Urothelium cell line (cell line): ENCODE measurements around the gene DSCAML1.
A peak's percentile ranks its signal among the peaks of the same experiment; 100 is the strongest.

Experiments used
- DNase-seq: peaks from one replicate; pipeline ENCODE4 v3.0.0; 2011; ENCODE audit warnings: low spot score, mixed read lengths
- FAIRE-seq: peaks from 2 replicates; lab custom pipeline; 2011; peaks lifted over from hg19 to GRCh38; lab: Jason Lieb, UNC

DSCAML1 gene

DNA sequence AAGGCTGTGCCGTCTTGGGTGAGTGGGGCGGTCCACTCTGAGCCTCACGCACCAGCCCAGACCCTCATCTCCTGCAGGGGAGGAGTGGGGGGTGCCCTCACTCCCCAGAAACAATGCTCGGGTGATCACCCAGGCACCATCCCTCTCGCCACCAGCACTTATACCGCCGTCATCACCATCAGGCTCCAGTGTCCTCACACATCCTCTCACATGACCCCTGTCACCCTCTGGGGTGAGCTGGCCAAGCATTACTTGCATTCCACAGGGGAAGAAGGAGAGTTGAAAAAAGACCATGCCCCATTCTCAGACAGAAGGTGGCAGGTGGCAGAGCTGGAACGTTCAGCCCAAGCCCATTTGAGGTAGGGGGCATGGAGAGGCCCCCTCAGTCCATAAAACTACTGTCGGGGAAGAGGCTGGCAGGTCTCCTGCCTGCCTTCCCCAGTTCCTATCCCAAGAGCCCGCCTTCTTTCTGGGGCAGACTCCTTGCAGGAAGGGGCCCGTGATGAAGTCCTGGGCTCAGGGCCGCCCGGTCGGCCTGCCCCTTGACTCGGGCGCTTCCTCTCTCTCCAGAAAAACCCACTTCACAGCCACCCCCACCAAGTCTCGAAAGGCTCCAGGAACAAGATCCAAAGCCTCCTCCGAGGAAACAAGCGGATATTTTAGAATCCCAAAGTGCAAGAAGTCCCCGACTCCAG, 153.3 kb downstream of the DSCAML1 start:
- FAIRE-seq = no peak
- no peak for DNase-seq

DNA sequence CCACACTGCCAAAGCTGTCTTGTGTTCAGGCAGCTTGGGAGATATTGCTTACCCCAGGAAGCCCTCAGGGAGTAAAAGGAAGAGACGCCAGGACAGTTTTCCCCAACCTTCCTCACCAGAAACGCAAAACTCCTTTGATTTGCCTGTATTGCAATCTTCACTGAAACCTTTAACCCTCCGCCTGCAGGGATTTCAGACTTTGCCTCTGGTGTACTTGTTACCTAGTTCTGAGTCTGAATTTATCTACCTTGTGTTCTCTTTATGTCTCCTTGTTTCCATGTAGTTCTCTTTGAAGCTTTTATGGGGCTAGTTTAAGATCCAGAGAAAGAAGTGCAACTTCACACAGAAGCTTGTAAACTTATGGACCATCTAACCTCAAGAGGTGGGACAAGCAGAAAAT, 154.2 kb downstream of the DSCAML1 start:
- DNase-seq = no peak
- no peak for FAIRE-seq

DNA sequence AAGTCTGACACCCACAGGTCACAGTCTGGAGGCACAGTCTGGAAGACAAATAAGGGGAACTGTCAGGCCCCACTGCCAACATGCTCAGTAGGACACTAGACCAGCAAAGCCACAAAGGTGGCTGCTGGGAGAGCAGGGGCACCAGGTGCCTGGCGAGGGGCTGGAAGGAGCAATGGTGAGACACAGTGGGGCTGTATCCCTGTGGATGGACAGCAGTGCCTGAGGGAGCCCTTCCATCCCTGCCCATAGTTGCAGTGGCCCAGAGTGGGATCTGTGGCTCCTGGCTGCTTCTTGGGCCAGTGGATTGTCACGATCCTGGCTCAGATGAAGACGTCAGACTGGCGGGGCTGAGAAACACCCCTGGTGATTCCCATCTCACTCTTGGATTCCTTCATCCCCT, 154.6 kb downstream of the DSCAML1 start:
- DNase-seq = no peak
- FAIRE-seq = no peak

DNA sequence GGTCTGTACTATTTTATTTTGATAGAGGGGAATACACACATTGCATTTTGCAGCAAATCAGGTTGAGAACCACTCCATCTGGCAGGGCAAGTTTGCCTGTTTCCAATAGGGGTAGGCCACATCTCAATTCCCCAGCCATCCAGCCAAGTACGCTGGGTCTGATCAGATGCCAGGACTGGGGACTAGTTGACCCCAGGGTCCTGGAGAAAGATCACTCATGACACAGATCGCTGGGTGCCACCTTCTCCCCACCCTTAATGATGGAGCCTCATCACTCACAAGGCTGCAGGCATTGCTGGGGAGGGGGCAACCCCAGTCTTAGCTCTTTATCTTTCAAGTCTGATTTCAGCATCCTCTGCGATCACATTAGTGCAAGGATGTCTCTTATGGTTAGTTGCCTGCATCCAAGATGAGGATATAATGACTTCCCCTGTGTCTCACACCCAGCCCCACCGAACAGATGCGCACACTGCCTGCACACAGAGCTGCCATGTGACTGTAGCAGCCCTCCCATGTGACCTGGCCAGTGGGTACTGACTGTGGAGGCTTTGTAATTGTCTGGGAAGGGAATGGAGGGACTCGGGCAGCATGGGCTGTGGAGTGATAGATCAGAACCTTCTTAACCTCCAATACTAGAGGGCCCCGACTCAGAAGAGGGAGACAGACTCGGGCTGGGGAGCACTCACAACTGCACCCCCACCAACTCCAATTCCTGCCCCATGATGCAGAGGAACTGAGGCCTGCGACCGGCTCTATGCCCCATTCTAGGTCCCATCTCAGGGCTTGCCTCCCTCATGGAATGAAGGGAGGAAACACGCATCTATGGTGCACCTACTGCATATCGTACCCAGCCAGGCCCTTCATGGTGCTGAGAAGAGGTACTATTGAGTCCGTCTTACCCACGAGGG, 155.8 kb downstream of the DSCAML1 start:
- FAIRE-seq (no peak), DNase-seq (no peak)

DNA sequence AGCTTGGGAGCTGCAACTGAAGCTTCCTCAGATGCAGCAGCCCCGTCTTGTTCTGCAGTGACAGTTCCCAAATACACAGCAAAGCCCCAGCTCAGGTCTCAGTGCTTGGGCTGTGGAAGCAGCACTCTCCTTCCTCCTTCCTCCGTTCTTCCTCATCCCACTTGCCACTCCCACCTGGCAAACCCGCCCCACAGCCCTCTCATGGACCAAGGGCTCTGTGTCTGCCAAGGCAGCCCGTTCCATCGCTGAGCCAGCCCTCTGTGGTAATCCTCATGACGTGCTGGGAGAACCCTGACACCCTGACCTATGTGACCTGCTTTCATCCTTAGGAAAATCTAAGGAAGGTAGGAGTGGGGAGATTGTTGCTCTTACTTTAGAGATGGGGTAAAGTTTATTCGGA, 157.0 kb downstream of the DSCAML1 start:
- FAIRE-seq = no peak

DNA sequence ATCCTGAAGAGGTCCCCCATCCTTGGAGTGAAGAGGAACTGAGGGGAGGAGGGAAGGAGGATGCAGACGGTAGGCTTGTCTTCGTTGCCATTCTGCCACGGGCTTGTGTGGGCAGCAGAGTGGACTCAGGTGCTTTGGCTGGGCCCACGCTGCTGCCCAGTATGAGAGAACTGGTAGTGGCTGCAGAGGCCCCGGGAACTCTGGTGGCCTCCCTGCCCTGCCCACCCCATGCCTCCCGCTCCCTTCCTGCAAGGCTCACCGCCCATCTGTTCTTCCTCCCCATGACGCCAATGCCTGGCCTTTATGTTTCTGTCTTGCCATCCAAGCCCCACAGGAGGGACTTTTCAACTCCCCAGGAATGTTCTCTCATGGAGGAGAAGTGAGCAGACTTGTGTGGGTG, 157.4 kb downstream of the DSCAML1 start:
- FAIRE-seq = no peak
- no peak for DNase-seq

More for the DNA sequence above, 157.0 kb downstream of the DSCAML1 start:
- DNase-seq = no peak

DNA sequence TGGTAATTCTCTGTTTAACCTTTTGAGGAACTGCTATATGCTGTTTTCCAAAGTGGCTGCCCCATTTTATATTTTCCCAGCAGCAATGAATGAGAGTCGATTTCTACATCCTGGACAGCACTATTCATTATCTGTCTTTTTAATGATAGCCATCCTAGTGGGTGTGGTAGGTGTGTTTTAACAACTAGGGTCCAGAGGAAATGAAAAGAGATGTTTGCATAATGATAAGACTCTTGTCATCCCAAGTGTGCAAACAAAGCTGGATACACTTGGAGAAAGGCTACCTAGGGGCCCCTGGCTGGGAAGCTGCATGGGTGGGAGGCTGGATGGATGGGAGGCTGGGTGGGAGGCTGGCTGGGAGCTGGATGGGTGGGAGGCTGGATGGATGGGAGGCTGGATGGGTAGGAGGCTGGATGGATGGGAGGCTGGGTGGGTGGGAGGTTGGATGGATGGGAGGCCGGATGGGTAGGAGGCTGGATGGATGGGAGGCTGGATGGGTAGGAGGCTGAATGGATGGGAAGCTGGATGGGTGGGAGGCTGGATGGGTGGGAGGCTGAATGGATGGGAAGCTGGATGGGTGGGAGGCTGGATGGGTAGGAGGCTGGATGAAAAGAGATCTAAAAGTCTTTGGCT, 158.0 kb downstream of the DSCAML1 start:
- DNase-seq = no peak
- no peak for FAIRE-seq

DNA sequence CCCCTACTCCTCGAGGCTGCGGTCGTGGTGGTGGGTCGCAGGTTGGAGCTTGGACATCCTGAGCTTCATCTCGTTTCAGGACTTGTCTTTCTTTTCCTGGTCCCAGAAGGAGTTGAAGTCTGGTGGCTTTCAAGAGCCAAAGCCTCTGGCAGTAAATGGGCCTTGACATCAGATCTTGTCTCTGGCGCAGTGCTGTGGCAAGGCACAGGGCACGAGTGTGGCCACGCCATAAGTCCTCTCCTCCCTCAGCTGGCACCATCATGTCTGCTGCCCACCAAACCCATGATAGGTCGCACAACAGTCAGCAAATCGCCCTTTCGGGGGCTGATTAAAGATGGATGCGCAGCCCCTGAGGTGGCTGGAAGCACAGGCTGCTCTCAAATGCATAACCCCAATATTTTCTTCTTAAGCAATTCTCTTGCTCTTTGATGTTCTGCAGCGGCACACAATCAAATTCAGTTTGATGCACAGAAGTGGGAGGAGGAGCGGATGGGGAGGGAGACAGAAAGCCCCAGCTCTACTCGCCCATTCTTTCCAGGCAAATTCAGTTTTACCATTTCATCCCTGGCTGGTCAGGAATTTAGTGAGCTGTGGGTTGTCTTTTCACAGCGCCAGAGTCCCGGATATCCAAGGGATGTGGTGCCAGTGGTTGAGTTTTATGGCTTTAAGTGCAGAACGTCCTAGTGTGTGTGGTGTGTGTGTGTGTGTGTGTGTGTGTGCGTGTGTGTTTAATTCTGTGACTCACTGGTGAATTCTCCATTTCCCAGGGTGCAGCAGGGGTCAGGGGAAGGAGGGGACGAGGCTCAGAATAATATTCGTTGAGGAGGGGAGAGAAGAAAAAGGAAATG, 162.0 kb downstream of the DSCAML1 start:
- peak; percentile 11 for DNase-seq
- no peak for FAIRE-seq

DNA sequence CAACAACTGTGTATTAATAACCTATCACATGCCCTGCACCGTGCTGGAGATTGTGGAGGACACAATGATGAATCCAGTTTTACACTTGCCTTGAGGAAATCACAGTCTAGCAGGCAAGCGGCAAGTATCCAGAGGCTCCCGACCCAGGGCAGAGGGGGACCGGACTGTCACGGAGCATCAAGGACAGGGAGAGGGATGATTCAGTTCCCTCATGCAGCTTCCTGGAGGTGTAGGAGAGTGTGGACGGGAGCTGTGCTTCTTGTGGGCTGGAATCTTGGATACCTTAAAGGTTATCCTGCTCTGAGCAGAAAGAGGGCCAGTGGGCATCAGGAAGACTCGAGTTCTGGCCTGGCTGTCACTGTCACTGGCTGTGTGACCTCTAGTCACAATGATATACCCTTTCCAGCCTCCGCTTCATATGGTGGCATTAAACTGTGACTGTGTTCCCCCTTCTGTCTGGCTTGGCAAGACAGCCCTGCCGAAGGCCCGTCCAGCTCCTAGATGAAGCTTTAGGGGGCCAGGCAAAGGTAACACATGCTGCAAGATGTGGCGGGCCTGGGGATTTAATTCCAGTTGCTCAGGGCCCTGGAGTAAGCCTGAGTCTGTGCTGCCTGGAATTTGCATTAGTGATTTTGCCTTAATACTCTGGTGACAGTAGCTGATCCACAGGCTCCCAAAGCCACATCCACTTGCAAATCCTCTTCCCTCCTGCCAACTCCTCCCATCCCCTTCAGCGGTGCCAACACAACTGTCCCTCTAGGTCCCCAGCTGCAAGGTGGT, 162.8 kb downstream of the DSCAML1 start:
- FAIRE-seq (no peak), DNase-seq (no peak)

DNA sequence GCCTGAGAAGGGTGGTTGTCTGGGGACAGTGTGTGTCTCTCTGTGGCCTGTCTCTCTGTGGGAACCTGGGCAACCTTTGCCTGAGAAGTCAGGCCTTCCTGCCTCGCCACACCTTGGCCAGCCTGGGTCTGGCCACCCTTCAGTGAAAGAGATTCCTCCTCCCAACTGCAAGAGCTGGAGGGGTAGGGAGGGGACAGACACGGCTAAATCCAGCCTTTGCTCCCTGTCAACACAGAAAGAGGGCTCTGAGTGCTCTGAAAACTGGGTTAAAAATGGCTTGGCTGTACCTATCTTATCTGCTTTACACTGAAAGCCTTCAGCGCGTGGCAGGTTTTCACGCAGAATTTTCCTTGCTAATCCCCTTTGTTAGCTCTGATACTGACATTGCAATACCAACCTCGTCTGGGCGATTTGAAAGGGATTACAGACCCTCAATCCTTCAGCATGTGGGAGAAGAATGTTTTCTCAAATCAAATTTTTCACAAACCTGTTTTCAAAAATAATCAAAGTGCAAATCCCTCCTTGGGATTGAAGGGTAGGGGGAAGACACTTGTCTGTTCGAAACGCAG, 163.7 kb downstream of the DSCAML1 start:
- no peak for FAIRE-seq
- no peak for DNase-seq

DNA sequence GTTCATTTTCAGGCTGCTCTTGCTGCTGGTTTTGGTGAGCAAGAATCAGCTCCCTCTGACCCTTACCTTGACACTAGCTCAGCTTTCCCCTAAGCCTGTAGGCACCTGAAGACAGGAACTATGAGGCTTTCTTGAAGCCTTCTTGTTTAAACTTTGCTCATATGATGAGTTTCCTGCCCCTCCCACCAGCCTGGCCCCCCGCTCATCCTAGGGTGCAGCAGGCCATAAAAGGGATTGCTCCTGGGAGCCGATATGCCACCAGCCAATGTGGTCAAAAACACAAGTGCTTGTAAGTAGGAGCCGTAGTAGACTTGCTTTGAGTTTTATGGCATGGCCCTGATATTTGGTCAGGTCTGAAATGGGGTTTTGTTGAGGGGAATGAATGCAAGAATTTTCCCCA, 164.7 kb downstream of the DSCAML1 start:
- no peak for FAIRE-seq

DNA sequence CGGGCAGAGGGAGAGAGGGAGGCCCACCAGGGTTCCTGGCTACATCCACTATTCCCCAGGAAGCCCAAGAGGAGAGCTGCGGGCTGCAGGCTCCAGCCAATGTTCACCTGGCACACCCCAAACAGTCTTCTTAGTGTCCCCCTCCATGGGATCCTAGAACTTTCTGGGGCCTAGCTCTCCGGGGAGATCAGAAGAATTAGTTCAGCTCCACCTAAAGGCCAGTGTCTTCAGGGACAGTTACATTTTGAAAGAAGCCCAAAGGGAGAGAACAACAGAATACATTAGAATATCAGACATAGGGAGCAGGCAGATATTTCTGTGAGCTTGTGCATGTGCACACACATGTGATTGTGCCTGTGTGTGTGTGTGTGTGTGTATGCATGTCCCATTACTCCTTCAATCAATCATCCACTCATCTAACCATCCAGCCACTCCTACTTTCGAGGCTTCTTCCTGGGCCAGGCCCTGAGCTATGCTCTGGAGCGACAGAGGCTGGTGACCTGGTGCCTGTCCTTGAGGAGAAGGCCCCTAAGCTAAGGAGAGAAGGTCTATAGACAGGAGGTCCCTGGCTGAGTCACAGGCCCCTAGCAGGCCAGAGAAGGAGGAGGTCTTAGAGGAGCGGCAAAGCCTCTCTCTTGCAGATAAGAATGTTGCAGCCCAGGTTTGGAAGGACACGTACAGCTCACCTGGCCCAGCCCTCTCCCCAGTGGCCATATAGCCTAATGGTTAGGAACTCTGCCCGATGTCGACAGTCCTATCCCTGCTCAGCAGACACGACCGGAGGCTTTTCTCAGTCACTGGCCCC, 165.5 kb downstream of the DSCAML1 start:
- FAIRE-seq (no peak), DNase-seq (no peak)

More for the DNA sequence above, 164.7 kb downstream of the DSCAML1 start:
- no peak for DNase-seq

DNA sequence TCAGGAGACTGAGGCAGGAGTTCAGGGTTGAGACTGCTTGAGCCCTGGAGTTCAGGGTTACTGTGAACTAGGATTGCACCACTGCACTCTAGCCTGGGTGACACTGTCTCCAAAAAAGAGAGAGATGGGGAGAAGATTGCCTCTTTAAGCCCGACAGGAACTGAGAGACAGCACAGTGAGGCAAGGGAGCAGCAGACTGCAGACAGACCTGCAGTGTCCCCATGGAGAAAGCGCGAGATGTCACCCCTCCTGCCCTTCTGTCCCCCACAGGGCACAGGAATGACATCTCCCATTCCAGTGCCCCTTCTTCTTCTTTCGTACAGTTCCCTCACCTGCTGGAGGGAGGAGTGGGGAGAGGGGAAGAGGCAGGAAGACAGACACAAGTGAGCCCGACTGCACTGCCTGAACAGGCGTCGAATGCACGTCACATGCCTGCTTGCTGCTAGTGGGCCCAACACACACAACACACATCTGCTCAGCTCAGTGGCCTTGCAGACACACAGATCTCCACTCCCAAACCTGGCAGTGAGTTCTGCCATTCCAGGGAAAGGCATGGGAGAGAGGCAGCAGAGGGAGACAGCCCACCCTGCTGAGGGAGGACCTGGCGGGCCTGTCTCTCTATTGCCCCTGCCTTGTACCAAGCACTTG, 167.0 kb downstream of the DSCAML1 start:
- no peak for FAIRE-seq
- DNase-seq = no peak

DNA sequence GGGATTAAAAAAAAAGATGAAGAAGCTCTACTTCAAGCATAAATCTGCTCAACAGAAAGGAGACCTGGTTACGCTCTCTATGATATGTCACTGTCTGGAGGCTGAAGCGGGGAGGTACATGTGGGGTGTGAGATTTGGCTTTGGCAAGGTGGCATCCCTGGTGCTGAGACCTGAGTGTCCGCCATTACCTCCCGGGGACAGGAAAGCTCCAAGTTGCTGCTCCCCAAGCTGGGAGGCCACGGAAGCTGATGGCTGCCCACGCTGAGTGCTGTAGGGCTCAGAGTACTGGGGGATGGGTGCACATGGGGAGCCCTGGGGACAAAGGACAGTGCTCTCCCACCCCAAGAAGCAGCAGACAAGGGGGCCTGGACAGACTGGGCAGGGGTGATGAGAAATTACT, 167.9 kb downstream of the DSCAML1 start:
- FAIRE-seq (no peak), DNase-seq (no peak)

DNA sequence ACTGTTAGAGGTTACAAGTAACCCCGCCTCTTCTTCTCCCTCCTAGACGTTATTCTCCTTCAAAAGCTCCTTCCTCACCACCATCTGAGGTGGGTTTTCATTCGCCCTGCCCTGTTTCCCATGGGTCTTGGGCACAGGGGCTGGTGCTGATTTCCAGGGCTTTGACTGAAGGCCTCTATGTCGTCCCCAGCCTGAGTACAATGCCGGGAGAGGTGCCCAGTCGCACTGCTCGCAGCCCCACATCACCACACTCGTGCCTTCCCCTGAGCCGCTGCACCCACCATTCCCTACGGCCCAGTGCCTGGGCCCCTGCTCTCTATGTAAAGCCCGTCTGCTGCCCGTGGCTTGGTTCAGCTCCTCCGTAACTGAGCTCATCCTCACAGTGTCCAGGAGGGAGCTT, 169.8 kb downstream of the DSCAML1 start:
- no peak for FAIRE-seq
- no peak for DNase-seq

DNA sequence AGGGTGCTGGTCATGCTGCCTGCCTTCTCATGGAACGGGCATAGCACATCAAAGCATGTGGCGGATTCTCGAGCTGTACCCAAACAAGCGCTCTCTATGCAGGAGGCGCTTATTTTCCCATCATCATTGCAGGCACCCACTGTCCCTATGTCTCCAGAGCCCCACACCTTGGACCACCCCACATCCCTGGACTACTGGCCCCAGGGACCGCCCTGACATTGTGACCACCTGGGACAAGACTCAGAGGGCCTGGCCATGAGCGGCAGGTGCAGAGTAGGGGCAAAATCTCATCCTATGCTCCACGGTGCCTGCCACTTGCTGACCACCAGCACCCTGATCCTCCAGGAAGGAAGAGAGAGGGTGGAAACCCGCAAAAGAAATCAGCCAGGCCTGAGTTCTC, 170.4 kb downstream of the DSCAML1 start:
- no peak for FAIRE-seq

DNA sequence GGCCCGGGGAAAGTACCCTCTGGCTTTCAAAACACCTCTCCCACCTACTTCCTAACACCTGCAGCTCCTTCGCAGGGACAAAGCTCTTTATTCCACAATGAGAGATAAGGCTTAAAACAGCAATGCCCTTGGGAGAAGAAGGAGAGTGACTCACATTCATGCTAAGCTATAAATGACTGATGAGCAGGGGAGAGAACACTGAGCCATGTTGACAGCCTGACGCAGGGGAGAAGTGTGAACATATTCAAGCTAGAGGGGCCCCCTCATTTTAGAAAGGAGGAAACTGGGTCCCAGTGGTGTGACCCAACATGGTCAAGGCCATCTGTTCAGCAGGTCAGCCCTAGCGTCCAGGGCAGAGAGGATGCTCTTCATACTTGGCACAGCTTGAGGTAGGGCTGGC, 171.8 kb downstream of the DSCAML1 start:
- FAIRE-seq = no peak
- no peak for DNase-seq

More for the DNA sequence above, 170.4 kb downstream of the DSCAML1 start:
- no peak for DNase-seq

DNA sequence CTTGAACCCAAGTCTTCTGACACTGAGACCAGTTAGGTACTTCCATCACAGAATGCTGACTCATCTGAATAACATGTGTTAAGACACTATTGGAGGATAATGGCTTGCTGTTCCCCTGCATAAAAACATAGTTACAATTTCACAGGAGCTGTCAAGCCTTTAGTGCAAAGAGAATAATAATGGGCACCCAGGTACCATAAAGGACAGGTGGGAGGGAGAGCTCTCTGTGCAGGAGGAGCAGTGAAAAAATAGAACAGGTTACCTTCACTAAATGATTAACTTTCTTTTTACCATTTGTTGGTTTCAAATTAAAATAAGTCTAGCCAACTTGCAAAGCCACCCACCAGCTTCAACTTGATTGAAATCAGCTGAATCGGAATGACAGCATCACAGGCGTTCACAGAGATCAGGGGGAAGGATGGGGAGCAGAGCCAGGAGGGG, 173.2 kb downstream of the DSCAML1 start:
- DNase-seq (no peak), FAIRE-seq (no peak)
